Uterus (tissue), 4 donors: ENCODE data around the gene PLEKHH1. TPM values are rescaled to one million over a fixed set of nuclear protein-coding genes. Genes with fewer than 3 reads are reported as not detected.

Experiments
- DNase-seq, 2 donors: peaks; one replicate each; pipeline ENCODE4 v3.0.0-alpha.2; 2019 to 2020
- H3K27ac ChIP-seq, 2 donors: fragments of 200-600 bp; sonication (generic); 1 replicate in 1 of 2; 2 replicates in 1 of 2; pipeline ENCODE4 v1.5.1; 2016 to 2018
- H3K27me3 ChIP-seq, 2 donors: fragments of 200-600 bp; sonication (generic); one replicate each; pipeline ENCODE4 v1.5.1; 2018 to 2019; ENCODE audit warnings: control low read depth in 1 of 2
- H3K36me3 ChIP-seq, 2 donors: fragments of 200-600 bp; sonication (generic); one replicate each; pipeline ENCODE4 v1.5.1; 2019; ENCODE audit warnings: control low read depth in 1 of 2
- H3K4me1 ChIP-seq, 2 donors: fragments of 200-600 bp; sonication (generic); one replicate each; pipeline ENCODE4 v1.5.1; 2018 to 2019; ENCODE audit warnings: control low read depth in 1 of 2
- H3K4me3 ChIP-seq, 2 donors: fragments of 200-600 bp; sonication (generic); 1 replicate in 1 of 2; 2 replicates in 1 of 2; pipeline ENCODE4 v1.5.1; 2018 to 2019; ENCODE audit warnings: mild to moderate bottlenecking in 1 of 2
- H3K9me3 ChIP-seq, 2 donors: fragments of 200-600 bp; sonication (generic); one replicate each; pipeline ENCODE4 v1.5.1; 2019; ENCODE audit warnings: control low read depth in 1 of 2
- CTCF ChIP-seq, 4 experiments: fragments of 200-600 bp in 2 of 4; fragments of 450-650 bp in 2 of 4; sonication (generic) in 2 of 4; IDR thresholded peaks; one replicate each; pipeline ENCODE4 v1.5.1; 2016 to 2019; ENCODE audit warnings: antibody characterized with exemption in 4 of 4, mild to moderate bottlenecking in 2 of 4, moderate library complexity in 1 of 4
- POLR2A ChIP-seq, 2 donors: fragments of 450-650 bp; IDR thresholded peaks; one replicate each; pipeline ENCODE4 v1.6.1; 2016; ENCODE audit warnings: antibody characterized with exemption in 2 of 2, mild to moderate bottlenecking in 1 of 2, moderate library complexity in 1 of 2
- intact Hi-C: fragments of 100-400 bp; cut with DNase I; formaldehyde crosslinking; loops from one replicate; pipeline ENCODE4 v1.15.1; 2023; ENCODE audit warnings: low total_unique reads
- small RNA-seq: library from RNA; depleted of rRNA; stranded (forward); fragments of <200 nt; gene quantifications from one replicate; pipeline ENCODE3, GENCODE V24; 2016
- total RNA-seq, 4 donors: library from RNA; depleted of rRNA in 3 of 4; stranded (reverse); fragments of >200 nt in 3 of 4; gene quantifications; one replicate each; pipeline versions ENCODE4 v1.1.0 to v1.2.4, GENCODE V29; 2014 to 2023
- donor health status: DM: yes; HTN: yes; CAD: no.

Gene PLEKHH1
- total RNA-seq, 4 donors from 2014 or later: 0.29 to 8.0 (median 4.9) TPM

GRCh38 chr14:67630938-67631337 is 97.8 kb downstream of the PLEKHH1 start:
- TF ChIP-seq POLR2A (IDR thresholded peaks at IDR 0.05) (no peak), CTCF (IDR thresholded peaks at IDR 0.05) (no peak)
- intact Hi-C loops: no loop called here
- Histone ChIP-seq H3K9me3 (no peaks in the 10 kb centered on the region), H3K27me3 (no peaks in the 10 kb centered on the region), H3K4me1 (no peaks in the 10 kb centered on the region), H3K4me3 (no peak overlapping the region), H3K36me3 (no peaks in the 10 kb centered on the region), H3K27ac (no peak overlapping the region)
- no peak for DNase-seq

- Histone ChIP-seq H3K27me3 (no peaks in the 10 kb centered on the region), H3K27ac (no peak overlapping the region), H3K4me3 (no peak overlapping the region), H3K4me1 (no peaks in the 10 kb centered on the region), H3K9me3 (no peaks in the 10 kb centered on the region), H3K36me3 (no peaks in the 10 kb centered on the region)
- DNase-seq: no peak
- intact Hi-C loops: no loop called here
- no peak for TF ChIP-seq CTCF (IDR thresholded peaks at IDR 0.05)
- no peak for TF ChIP-seq POLR2A (IDR thresholded peaks at IDR 0.05)
Measured at GRCh38 chr14:67633451-67634147, 100.5 kb downstream of the PLEKHH1 start.

GRCh38 chr14:67636361-67636919 is 103.3 kb downstream of the PLEKHH1 start:
- Histone ChIP-seq H3K4me1 (no peaks in the 10 kb centered on the region), H3K4me3 (no peak overlapping the region), H3K27me3 (no peaks in the 10 kb centered on the region), H3K27ac (no peak overlapping the region), H3K36me3 (no peaks in the 10 kb centered on the region), H3K9me3 (no peaks in the 10 kb centered on the region)
- DNase-seq: no peak
- no peak for TF ChIP-seq POLR2A (IDR thresholded peaks at IDR 0.05)
- TF ChIP-seq CTCF (IDR thresholded peaks at IDR 0.05): no peak
- intact Hi-C loops: no loop called here

GRCh38 chr14:67638642-67639041 is 105.6 kb downstream of the PLEKHH1 start:
- Histone ChIP-seq H3K36me3 (no peaks in the 10 kb centered on the region), H3K27me3 (no peaks in the 10 kb centered on the region), H3K4me1 (no peaks in the 10 kb centered on the region), H3K27ac (no peak overlapping the region), H3K4me3 (no peak overlapping the region), H3K9me3 (no peaks in the 10 kb centered on the region)
- no peak for TF ChIP-seq CTCF (IDR thresholded peaks at IDR 0.05)
- no peak for TF ChIP-seq POLR2A (IDR thresholded peaks at IDR 0.05)
- no peak for DNase-seq
- intact Hi-C loops: no loop called here

Small RNAs within 50 kb of the gene (small RNA-seq; reads per million reads assigned to genes)
- gene AL132640.3 (not detected), gene RF00019 (not detected)

Other genes starting within 250 kb of the PLEKHH1 start
- gene ATP6V1D, start 173.5 kb upstream of the PLEKHH1 start, total RNA-seq: 10 to 100 TPM; 28.5 to 60.8 (median 35.5) TPM
- gene EIF2S1, start 173.0 kb upstream of the PLEKHH1 start, total RNA-seq: 100 to 1,000 TPM in 2 of 4 donors, 10 to 100 TPM in 2; 60.9 to 111 (median 85.7) TPM
- gene PLEK2, start 121.1 kb upstream of the PLEKHH1 start, total RNA-seq: 1 to 10 TPM in 1 of 4 donors, not detected in 3; 1.5 TPM
- 1 to 10 TPM in 2 of 4 donors, under 1 TPM in 2; under 0.01 to 4.7 (median 2.8) TPM for gene TMEM229B, start 44.6 kb upstream of the PLEKHH1 start, total RNA-seq
- 10 to 100 TPM; 12.8 to 27.1 (median 14.0) TPM for gene PIGH, start 67.0 kb downstream of the PLEKHH1 start, total RNA-seq
- 1 to 10 TPM in 2 of 4 donors, under 1 TPM in 1, not detected in 1; 0.51 to 3.7 (median 2.8) TPM for gene ARG2, start 86.6 kb downstream of the PLEKHH1 start, total RNA-seq
- gene VTI1B, start 141.3 kb downstream of the PLEKHH1 start, total RNA-seq: 100 to 1,000 TPM in 1 of 4 donors, 10 to 100 TPM in 3; 39.0 to 333 (median 48.6) TPM
- gene RDH11, start 162.5 kb downstream of the PLEKHH1 start, total RNA-seq: 10 to 100 TPM; 19.1 to 90.1 (median 39.0) TPM
- gene RDH12, start 168.6 kb downstream of the PLEKHH1 start, total RNA-seq: not detected